GM12878 (cell line): Measurements from ENCODE around the gene PARN. TPM values are rescaled to one million over a fixed set of nuclear protein-coding genes. Genes with fewer than 3 reads are reported as not detected.

ENCODE experiments used
- ATAC-seq: fragments of 200-7000 bp; cut with Tn5 transposase; 3 replicates; pipeline ENCODE4 v1.9.1; 2020; ENCODE audit warnings: mild to moderate bottlenecking, moderate library complexity
- BruUV-seq: library from RNA; stranded (reverse); fragments of 400-500 nt; replicated peaks from 2 replicates; lab custom pipeline; 2021; lab: Mats Ljungman, UMichigan
- CTCF ChIA-PET: fragments of 300-600 bp; sonication (Branson Sonifier 250); formaldehyde crosslinking; extraction: SDS; loops from one replicate; lab custom pipeline; 2021; ENCODE audit warnings: inconsistent platforms; lab: Yijun Ruan, JAX
- POLR2A ChIA-PET: fragments of 350-600 bp; formaldehyde crosslinking; extraction: SDS; loops from one replicate; lab custom pipeline; 2021; ENCODE audit warnings: inconsistent platforms; lab: Charles Lee
- RAD21 ChIA-PET: fragments of 300-600 bp; sonication (Branson Sonifier 250); formaldehyde crosslinking; loops from one replicate; lab custom pipeline; 2023; ENCODE audit warnings: antibody characterized with exemption; ENCODE audit not compliant: unreplicated experiment; lab: Charles Lee
- SMC1A ChIA-PET: fragments of 300-600 bp; sonication (Branson Sonifier 250); formaldehyde crosslinking; loops from one replicate; lab custom pipeline; 2023; ENCODE audit not compliant: unreplicated experiment, uncharacterized antibody; lab: Charles Lee
- DNase-seq: peaks from one replicate; pipeline ENCODE4 v3.0.0-alpha.2; 2011; ENCODE audit warnings: low read depth, low spot score
- FAIRE-seq: peaks from 3 replicates; lab custom pipeline; 2011; peaks lifted over from hg19 to GRCh38; lab: Jason Lieb, UNC
- H2AFZ ChIP-seq: 2 replicates; pipeline ENCODE4 v1.6.0; 2011; ENCODE audit warnings: low read depth, low read length, control low read depth; ENCODE audit not compliant: control insufficient read depth
- H3K27ac ChIP-seq: 2 replicates; pipeline ENCODE4 v1.5.1; 2011; ENCODE audit warnings: control low read depth; ENCODE audit not compliant: control insufficient read depth, insufficient read depth
- H3K27me3 ChIP-seq, 2 experiments: replicated peaks in 1 of 2; 2 replicates each; pipeline versions ENCODE4 v1.6.0 to v1.6.1; 2011; ENCODE audit warnings: low read length in 1 of 2; ENCODE audit not compliant: control insufficient read depth in 2 of 2, insufficient read depth in 2 of 2
- H3K36me3 ChIP-seq, 2 experiments: 2 replicates each; pipeline ENCODE4 v1.5.1; 2011; ENCODE audit warnings: low read length in 1 of 2; ENCODE audit not compliant: control insufficient read depth in 2 of 2, insufficient read depth in 2 of 2
- H3K4me1 ChIP-seq: 2 replicates; pipeline ENCODE4 v1.6.1; 2011; ENCODE audit warnings: mild to moderate bottlenecking, low read length, moderate library complexity, mixed read lengths; ENCODE audit not compliant: control insufficient read depth, insufficient read depth
- H3K4me2 ChIP-seq: 2 replicates; pipeline ENCODE4 v1.6.0; 2011; ENCODE audit warnings: control low read depth; ENCODE audit not compliant: control insufficient read depth, insufficient read depth
- H3K4me3 ChIP-seq: fragments of 200-600 bp; sonication (generic); 2 replicates; pipeline ENCODE4 v1.5.1; 2016
- H3K79me2 ChIP-seq: 2 replicates; pipeline ENCODE4 v1.6.0; 2011; ENCODE audit warnings: low read length; ENCODE audit not compliant: control insufficient read depth, insufficient read depth
- H3K9ac ChIP-seq: 2 replicates; pipeline ENCODE4 v1.8.0; 2011; ENCODE audit warnings: low read length, control low read depth, mixed read lengths; ENCODE audit not compliant: control insufficient read depth, insufficient read depth
- H3K9me3 ChIP-seq: replicated peaks from 3 replicates; pipeline ENCODE4 v1.5.1; 2011; ENCODE audit warnings: mild to moderate bottlenecking, low read length; ENCODE audit not compliant: control insufficient read depth, insufficient read depth
- H4K20me1 ChIP-seq: 2 replicates; pipeline ENCODE4 v1.6.0; 2011; ENCODE audit not compliant: control insufficient read depth, insufficient read depth
- BMI1 ChIP-seq: fragments of 450-650 bp; IDR thresholded peaks from 2 replicates; pipeline ENCODE4 v1.6.1; 2016; ENCODE audit warnings: mild to moderate bottlenecking, moderate library complexity, borderline replicate concordance
- CBX3 ChIP-seq: fragments of 200-600 bp; sonication (generic); IDR thresholded peaks from 2 replicates; pipeline ENCODE4 v1.6.1; 2016; ENCODE audit warnings: low read depth, borderline replicate concordance
- CREB1 ChIP-seq: IDR thresholded peaks from 2 replicates; pipeline ENCODE4 v1.6.1; 2012; ENCODE audit warnings: low read depth, mild to moderate bottlenecking, inconsistent platforms
- DPF2 ChIP-seq: fragments of 450-650 bp; IDR thresholded peaks from 2 replicates; pipeline ENCODE4 v1.6.1; 2017; ENCODE audit warnings: mild to moderate bottlenecking
- EZH2 ChIP-seq: IDR thresholded peaks from 2 replicates; pipeline ENCODE4 v1.6.1; 2012; ENCODE audit warnings: low read depth, mild to moderate bottlenecking, control low read depth, inconsistent platforms, low read length, borderline replicate concordance; ENCODE audit not compliant: control insufficient read depth
- HDGF ChIP-seq: fragments of 450-650 bp; IDR thresholded peaks from 2 replicates; pipeline ENCODE4 v1.6.1; 2016; ENCODE audit warnings: antibody characterized with exemption
- KDM1A ChIP-seq: fragments of 200-600 bp; sonication (generic); IDR thresholded peaks from 2 replicates; pipeline ENCODE4 v1.6.1; 2016; ENCODE audit warnings: borderline replicate concordance
- MEF2A ChIP-seq: IDR thresholded peaks from 2 replicates; pipeline ENCODE4 v1.6.1; 2011; ENCODE audit warnings: low read depth, mild to moderate bottlenecking, low read length, moderate library complexity; ENCODE audit not compliant: insufficient read depth
- PML ChIP-seq: IDR thresholded peaks from 2 replicates; pipeline ENCODE4 v1.6.1; 2012; ENCODE audit warnings: low read length, inconsistent platforms
- SIN3A ChIP-seq: IDR thresholded peaks from 2 replicates; pipeline ENCODE4 v1.6.1; 2012; ENCODE audit warnings: low read depth, low read length, improper control_type of control experiment
- SRF ChIP-seq, 2 experiments: IDR thresholded peaks; 2 replicates each; pipeline ENCODE4 v1.6.1; 2011; ENCODE audit warnings: low read depth in 2 of 2, low read length in 2 of 2, mild to moderate bottlenecking in 1 of 2, moderate library complexity in 1 of 2
- TARDBP ChIP-seq: IDR thresholded peaks from 2 replicates; pipeline ENCODE4 v1.6.1; 2016; ENCODE audit warnings: borderline replicate concordance
- TCF12 ChIP-seq: IDR thresholded peaks from 2 replicates; pipeline ENCODE4 v1.6.1; 2011; ENCODE audit warnings: low read depth, mild to moderate bottlenecking, low read length
- ZNF207 ChIP-seq: fragments of 450-650 bp; IDR thresholded peaks from 2 replicates; pipeline ENCODE4 v1.6.1; 2014; ENCODE audit warnings: antibody characterized with exemption, mild to moderate bottlenecking, borderline replicate concordance
- WGBS: methylation state at CpG from one replicate; pipeline ENCODE4 v1.1.6; 2016; ENCODE audit warnings: low lambda C conversion rate; ENCODE audit not compliant: insufficient replicate concordance, insufficient coverage; ENCODE audit errors: missing lambda C conversion rate; 5-methylcytosine and 5-hydroxymethylcytosine counted together
- in situ Hi-C: fragments of 300-500 bp; cut with MboI; formaldehyde crosslinking; loops from 9 replicates; pipeline ENCODE4 v1.14.3; 2018; ENCODE audit warnings: mixed read lengths
- intact Hi-C: fragments of 100-400 bp; cut with micrococcal nuclease; formaldehyde crosslinking; loops from one replicate; pipeline ENCODE4 v1.14.2; 2022; ENCODE audit not compliant: unreplicated experiment
- polyA plus RNA-seq, 11 experiments: library from polyadenylated mRNA; depleted of rRNA in 4 of 11; unstranded in 6 of 11; stranded (reverse) in 5 of 11; fragments of >200 nt; fragmentation: Nextera tagmentation in 4 of 11; fragmentation: Illumina TruSeq in 1 of 11; extraction: Ambion mirVana in 4 of 11; extraction: Trizol in 1 of 11; gene quantifications; 1 replicate in 1 of 11; 2 replicates in 10 of 11; pipeline versions ENCODE4 v1.2.1 to v1.2.3, GENCODE V29; 2011 to 2016; ENCODE audit warnings: inconsistent platforms in 2 of 11, missing spikeins in 2 of 11, low read depth in 1 of 11
- total RNA-seq, 4 experiments: library from RNA; depleted of rRNA in 3 of 4; stranded (reverse); fragments of >200 nt in 3 of 4; fragmentation: Illumina TruSeq in 1 of 4; extraction: Trizol in 1 of 4; gene quantifications; 2 replicates each; pipeline versions ENCODE4 v1.2.1 to v1.2.3, GENCODE V29; 2013 to 2021
- TF ChIP-seq, protein P1 (sequence below): fragments of 450-650 bp; formaldehyde crosslinking; IDR thresholded peaks from 2 replicates; pipeline ENCODE4 v1.4.0; 2020; ENCODE audit warnings: mild to moderate bottlenecking, moderate library complexity
- TF ChIP-seq, protein P2 (sequence below): fragments of 450-650 bp; IDR thresholded peaks from 2 replicates; pipeline ENCODE4 v1.6.1; 2017; ENCODE audit warnings: mild to moderate bottlenecking
- TF ChIP-seq, protein P3 (sequence below): fragments of 450-650 bp; formaldehyde crosslinking; IDR thresholded peaks from 2 replicates; pipeline ENCODE4 v1.5.0; 2022; ENCODE audit warnings: mild to moderate bottlenecking, missing genetic modification characterization

The PARN gene
- total and polyA plus RNA-seq, 10 of the 15 experiments (the other 5 are each of a cell fraction or from before 2014, with no cell fraction given): 15.6 to 77.3 (median 47.7) TPM

DNA sequence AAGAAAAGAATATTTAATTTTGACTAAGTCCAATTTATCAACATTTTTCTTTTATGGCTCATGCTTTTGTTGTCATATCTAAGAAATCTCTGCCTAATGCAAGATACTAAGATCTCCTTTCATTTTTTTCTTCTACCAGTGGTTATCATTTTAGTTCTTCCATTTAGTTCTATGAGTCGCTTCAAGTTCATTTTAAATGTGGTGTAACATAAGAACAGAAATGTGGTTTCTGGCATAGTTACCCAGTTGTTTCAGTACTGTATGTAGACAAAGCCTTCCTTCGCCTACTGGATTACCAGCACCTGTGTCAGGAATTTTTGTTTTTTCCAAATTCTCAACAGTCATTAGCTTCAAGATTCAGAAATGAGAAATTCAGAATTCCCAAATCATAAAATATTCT, 175.7 kb downstream of the PARN start (continued):
- TF ChIP-seq, protein P1, sequence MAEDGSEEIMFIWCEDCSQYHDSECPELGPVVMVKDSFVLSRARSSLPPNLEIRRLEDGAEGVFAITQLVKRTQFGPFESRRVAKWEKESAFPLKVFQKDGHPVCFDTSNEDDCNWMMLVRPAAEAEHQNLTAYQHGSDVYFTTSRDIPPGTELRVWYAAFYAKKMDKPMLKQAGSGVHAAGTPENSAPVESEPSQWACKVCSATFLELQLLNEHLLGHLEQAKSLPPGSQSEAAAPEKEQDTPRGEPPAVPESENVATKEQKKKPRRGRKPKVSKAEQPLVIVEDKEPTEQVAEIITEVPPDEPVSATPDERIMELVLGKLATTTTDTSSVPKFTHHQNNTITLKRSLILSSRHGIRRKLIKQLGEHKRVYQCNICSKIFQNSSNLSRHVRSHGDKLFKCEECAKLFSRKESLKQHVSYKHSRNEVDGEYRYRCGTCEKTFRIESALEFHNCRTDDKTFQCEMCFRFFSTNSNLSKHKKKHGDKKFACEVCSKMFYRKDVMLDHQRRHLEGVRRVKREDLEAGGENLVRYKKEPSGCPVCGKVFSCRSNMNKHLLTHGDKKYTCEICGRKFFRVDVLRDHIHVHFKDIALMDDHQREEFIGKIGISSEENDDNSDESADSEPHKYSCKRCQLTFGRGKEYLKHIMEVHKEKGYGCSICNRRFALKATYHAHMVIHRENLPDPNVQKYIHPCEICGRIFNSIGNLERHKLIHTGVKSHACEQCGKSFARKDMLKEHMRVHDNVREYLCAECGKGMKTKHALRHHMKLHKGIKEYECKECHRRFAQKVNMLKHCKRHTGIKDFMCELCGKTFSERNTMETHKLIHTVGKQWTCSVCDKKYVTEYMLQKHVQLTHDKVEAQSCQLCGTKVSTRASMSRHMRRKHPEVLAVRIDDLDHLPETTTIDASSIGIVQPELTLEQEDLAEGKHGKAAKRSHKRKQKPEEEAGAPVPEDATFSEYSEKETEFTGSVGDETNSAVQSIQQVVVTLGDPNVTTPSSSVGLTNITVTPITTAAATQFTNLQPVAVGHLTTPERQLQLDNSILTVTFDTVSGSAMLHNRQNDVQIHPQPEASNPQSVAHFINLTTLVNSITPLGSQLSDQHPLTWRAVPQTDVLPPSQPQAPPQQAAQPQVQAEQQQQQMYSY (CRISPR knock-in tag): no peak
- no peak for TF ChIP-seq KDM1A
- no peak for TF ChIP-seq ZNF207
- TF ChIP-seq BMI1: no peak
- no peak for TF ChIP-seq CBX3

DNA sequence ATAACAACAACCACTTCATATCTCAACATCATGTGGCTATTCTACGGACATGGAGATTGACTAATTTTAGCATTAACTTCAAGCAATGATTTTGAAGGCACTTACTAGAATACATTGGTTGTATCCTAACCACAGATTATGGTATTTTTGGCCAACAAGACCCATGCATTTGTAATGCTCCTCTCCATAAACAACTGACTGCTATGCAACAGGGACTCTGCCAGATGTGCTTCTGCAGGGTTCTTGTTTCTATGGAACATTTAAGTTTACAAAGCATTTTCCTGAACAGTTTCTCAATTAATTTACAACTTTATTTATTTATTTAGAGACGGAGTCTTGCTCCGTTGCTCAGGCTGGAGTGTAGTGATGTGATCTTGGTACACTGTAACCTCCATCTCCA, 178.0 kb downstream of the PARN start:
- Histone ChIP-seq H3K9ac (no peak overlapping the region), H3K4me2 (no peak overlapping the region), H3K4me3 (no peak overlapping the region), H3K9me3 (no peaks in the 10 kb centered on the region), H3K27ac (no peak overlapping the region), H3K4me1 (no peaks in the 10 kb centered on the region), H3K27me3 (no peaks in the 10 kb centered on the region), H3K79me2 (no peaks in the 10 kb centered on the region), H2AFZ (no peak overlapping the region), H3K36me3 (peaks cover 0 to 8% of the 10 kb centered on the region in 2 experiments; a peak in 1 of 4 replicates), H4K20me1 (no peaks in the 10 kb centered on the region)
- POLR2A ChIA-PET: no interaction called here
- intact Hi-C loops (no loop called here), in situ Hi-C loops (no loop called here)
- RAD21 ChIA-PET: no interaction called here
- DNase-seq: no peak
- BruUV-seq: no TSS peak
- SMC1A ChIA-PET: no interaction called here
- ATAC-seq: no peak
- WGBS: 100% methylated on average over 3 of the region's 3 CpGs
- CTCF ChIA-PET: no interaction called here
- no peak for FAIRE-seq
- TF ChIP-seq HDGF: no peak
- no peak for TF ChIP-seq PML
- no peak for TF ChIP-seq CREB1
- TF ChIP-seq EZH2: no peak
- no peak for TF ChIP-seq SIN3A
- TF ChIP-seq TARDBP: no peak
- no peak for TF ChIP-seq MEF2A
- TF ChIP-seq, protein P2, sequence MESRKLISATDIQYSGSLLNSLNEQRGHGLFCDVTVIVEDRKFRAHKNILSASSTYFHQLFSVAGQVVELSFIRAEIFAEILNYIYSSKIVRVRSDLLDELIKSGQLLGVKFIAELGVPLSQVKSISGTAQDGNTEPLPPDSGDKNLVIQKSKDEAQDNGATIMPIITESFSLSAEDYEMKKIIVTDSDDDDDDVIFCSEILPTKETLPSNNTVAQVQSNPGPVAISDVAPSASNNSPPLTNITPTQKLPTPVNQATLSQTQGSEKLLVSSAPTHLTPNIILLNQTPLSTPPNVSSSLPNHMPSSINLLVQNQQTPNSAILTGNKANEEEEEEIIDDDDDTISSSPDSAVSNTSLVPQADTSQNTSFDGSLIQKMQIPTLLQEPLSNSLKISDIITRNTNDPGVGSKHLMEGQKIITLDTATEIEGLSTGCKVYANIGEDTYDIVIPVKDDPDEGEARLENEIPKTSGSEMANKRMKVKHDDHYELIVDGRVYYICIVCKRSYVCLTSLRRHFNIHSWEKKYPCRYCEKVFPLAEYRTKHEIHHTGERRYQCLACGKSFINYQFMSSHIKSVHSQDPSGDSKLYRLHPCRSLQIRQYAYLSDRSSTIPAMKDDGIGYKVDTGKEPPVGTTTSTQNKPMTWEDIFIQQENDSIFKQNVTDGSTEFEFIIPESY: no peak
- TF ChIP-seq SRF (IDR thresholded peaks at IDR 0.05; ENCODE audit: low read depth in 2 of 2, low read length in 2 of 2): no peak
- no peak for TF ChIP-seq TCF12
- no peak for TF ChIP-seq DPF2
- TF ChIP-seq, protein P3, sequence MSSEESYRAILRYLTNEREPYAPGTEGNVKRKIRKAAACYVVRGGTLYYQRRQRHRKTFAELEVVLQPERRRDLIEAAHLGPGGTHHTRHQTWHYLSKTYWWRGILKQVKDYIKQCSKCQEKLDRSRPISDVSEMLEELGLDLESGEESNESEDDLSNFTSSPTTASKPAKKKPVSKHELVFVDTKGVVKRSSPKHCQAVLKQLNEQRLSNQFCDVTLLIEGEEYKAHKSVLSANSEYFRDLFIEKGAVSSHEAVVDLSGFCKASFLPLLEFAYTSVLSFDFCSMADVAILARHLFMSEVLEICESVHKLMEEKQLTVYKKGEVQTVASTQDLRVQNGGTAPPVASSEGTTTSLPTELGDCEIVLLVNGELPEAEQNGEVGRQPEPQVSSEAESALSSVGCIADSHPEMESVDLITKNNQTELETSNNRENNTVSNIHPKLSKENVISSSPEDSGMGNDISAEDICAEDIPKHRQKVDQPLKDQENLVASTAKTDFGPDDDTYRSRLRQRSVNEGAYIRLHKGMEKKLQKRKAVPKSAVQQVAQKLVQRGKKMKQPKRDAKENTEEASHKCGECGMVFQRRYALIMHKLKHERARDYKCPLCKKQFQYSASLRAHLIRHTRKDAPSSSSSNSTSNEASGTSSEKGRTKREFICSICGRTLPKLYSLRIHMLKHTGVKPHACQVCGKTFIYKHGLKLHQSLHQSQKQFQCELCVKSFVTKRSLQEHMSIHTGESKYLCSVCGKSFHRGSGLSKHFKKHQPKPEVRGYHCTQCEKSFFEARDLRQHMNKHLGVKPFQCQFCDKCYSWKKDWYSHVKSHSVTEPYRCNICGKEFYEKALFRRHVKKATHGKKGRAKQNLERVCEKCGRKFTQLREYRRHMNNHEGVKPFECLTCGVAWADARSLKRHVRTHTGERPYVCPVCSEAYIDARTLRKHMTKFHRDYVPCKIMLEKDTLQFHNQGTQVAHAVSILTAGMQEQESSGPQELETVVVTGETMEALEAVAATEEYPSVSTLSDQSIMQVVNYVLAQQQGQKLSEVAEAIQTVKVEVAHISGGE (CRISPR knock-in tag): no peak
